Neural cell (in vitro differentiated cells): ENCODE results near the gene COIL. TPM values are rescaled to one million over a fixed set of nuclear protein-coding genes. Genes with fewer than 3 reads are reported as not detected.

Experiments used
- H2AFZ ChIP-seq: fragments of 200-600, 300-800 bp; sonication (generic), shearing (Covaris generic); 2 replicates; pipeline ENCODE4 v1.6.0; 2014; ENCODE audit warnings: low read depth, mild to moderate bottlenecking, antibody characterized with exemption, low read length, moderate library complexity
- H3F3A ChIP-seq: fragments of 200-600 bp; shearing (Covaris generic); 2 replicates; pipeline ENCODE4 v1.6.1; 2016; ENCODE audit warnings: mild to moderate bottlenecking, moderate library complexity, mixed read lengths, antibody characterized with exemption, low read length; ENCODE audit not compliant: insufficient read depth, poor library complexity, severe bottlenecking
- H3K27ac ChIP-seq: fragments of 200-600, 300-800 bp; sonication (generic), shearing (Covaris generic); 2 replicates; pipeline ENCODE4 v1.5.1; 2014; ENCODE audit warnings: mild to moderate bottlenecking, low read length, moderate library complexity
- H3K27me3 ChIP-seq: fragments of 300-800, 200-600 bp; sonication (generic), shearing (Covaris generic); 2 replicates; pipeline ENCODE4 v1.6.0; 2014; ENCODE audit warnings: mild to moderate bottlenecking, low read depth, low read length, moderate library complexity; ENCODE audit not compliant: insufficient read depth
- H3K36me3 ChIP-seq: fragments of 300-800, 200-600 bp; sonication (generic), shearing (Covaris generic); 2 replicates; pipeline ENCODE4 v1.5.1; 2014; ENCODE audit warnings: mild to moderate bottlenecking, antibody characterized with exemption, low read length, moderate library complexity; ENCODE audit not compliant: insufficient read depth
- H3K4me2 ChIP-seq: fragments of 300-800, 200-600 bp; sonication (generic), shearing (Covaris generic); 2 replicates; pipeline ENCODE4 v1.6.0; 2014; ENCODE audit warnings: mild to moderate bottlenecking, low read length
- H3K4me3 ChIP-seq: fragments of 300-800, 200-600 bp; sonication (generic), shearing (Covaris generic); 2 replicates; pipeline ENCODE4 v1.5.1; 2014; ENCODE audit warnings: mild to moderate bottlenecking, low read length, moderate library complexity
- H3K79me2 ChIP-seq: fragments of 200-600 bp; shearing (Covaris generic); replicated peaks from 2 replicates; pipeline ENCODE4 v1.6.0; 2014; ENCODE audit warnings: mild to moderate bottlenecking, low read length, moderate library complexity; ENCODE audit not compliant: insufficient read depth
- H3K9ac ChIP-seq: fragments of 300-800, 200-600 bp; sonication (generic), shearing (Covaris generic); 2 replicates; pipeline ENCODE4 v1.6.1; 2016; ENCODE audit warnings: mild to moderate bottlenecking, low read length, mixed read lengths
- H3K9me2 ChIP-seq: fragments of 200-600 bp; shearing (Covaris generic); 2 replicates; pipeline ENCODE4 v1.6.1; 2016; ENCODE audit warnings: mild to moderate bottlenecking, low read length, mixed read lengths; ENCODE audit not compliant: insufficient read depth
- H3K9me3 ChIP-seq: fragments of 200-600, 300-800 bp; sonication (generic), shearing (Covaris generic); 2 replicates; pipeline ENCODE4 v1.6.1; 2016; ENCODE audit warnings: mild to moderate bottlenecking, mixed run types, low read length, moderate library complexity, mixed read lengths
- H4K20me1 ChIP-seq: fragments of 200-600 bp; shearing (Covaris generic); 2 replicates; pipeline ENCODE4 v1.6.1; 2016; ENCODE audit warnings: mild to moderate bottlenecking, mixed run types; ENCODE audit not compliant: insufficient read depth
- EP300 ChIP-seq: fragments of 450-650 bp; conservative IDR thresholded peaks from 2 replicates; pipeline ENCODE4 v1.6.1; 2014; ENCODE audit warnings: antibody characterized with exemption, mild to moderate bottlenecking, moderate library complexity; ENCODE audit not compliant: poor library complexity, severe bottlenecking
- EZH2 ChIP-seq: fragments of 200-600, 300-800 bp; shearing (Covaris generic), sonication (generic); IDR thresholded peaks from 2 replicates; pipeline ENCODE4 v1.6.1; 2014; ENCODE audit warnings: antibody characterized with exemption, low read length, borderline replicate concordance, mild to moderate bottlenecking; ENCODE audit not compliant: insufficient read depth, poor library complexity, severe bottlenecking
- MXI1 ChIP-seq: fragments of 450-650 bp; conservative IDR thresholded peaks from 2 replicates; pipeline ENCODE4 v1.6.1; 2014; ENCODE audit warnings: antibody characterized with exemption, mild to moderate bottlenecking; ENCODE audit not compliant: poor library complexity, severe bottlenecking
- POLR2AphosphoS5 ChIP-seq: IDR thresholded peaks from 2 replicates; pipeline ENCODE4 v1.6.1; 2012
- RAD21 ChIP-seq: fragments of 450-650 bp; conservative IDR thresholded peaks from 2 replicates; pipeline ENCODE4 v1.6.1; 2014; ENCODE audit warnings: antibody characterized with exemption, mild to moderate bottlenecking, moderate library complexity
- SMC3 ChIP-seq: fragments of 450-650 bp; conservative IDR thresholded peaks from 2 replicates; pipeline ENCODE4 v1.6.1; 2014; ENCODE audit warnings: antibody characterized with exemption, mild to moderate bottlenecking, moderate library complexity; ENCODE audit not compliant: poor library complexity
- TAF1 ChIP-seq: IDR thresholded peaks from 2 replicates; pipeline ENCODE4 v1.6.1; 2012; ENCODE audit warnings: low read depth
- polyA plus RNA-seq: library from polyadenylated mRNA; depleted of rRNA; stranded (reverse); fragments of >200 nt; gene quantifications from 2 replicates; pipeline ENCODE4 v1.2.3, GENCODE V29; 2014
- TF ChIP-seq, protein P1 (sequence below): IDR thresholded peaks from 2 replicates; pipeline ENCODE4 v1.6.1; 2012; ENCODE audit warnings: borderline replicate concordance
- TF ChIP-seq, protein P2 (sequence below): fragments of 450-650 bp; IDR thresholded peaks from 2 replicates; pipeline ENCODE4 v1.5.1; 2014; ENCODE audit warnings: antibody characterized with exemption, mild to moderate bottlenecking, moderate library complexity; ENCODE audit not compliant: poor library complexity, severe bottlenecking

COIL gene
- polyA plus RNA-seq, 1 donor from 2014 or later: 39.1 TPM

DNA sequence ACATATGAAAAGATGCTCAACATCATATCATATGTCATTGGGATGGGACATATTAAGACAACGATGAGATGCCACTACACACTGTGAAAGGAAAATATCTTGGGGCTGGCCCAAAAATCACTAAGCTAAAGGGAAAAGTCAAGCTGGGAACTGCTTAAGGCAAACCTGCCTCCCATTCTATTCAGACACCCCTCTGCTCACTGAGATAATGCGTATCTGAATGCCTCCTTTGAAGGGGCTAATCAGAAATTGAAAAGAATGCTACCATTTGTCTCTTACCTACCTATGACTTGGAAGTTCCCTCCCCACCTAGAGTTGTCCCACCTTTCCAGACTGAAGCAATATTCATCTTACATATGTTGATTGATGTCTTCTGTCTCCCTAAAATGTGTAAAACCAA lies 35.8 kb downstream of the COIL start:
- Histone ChIP-seq H3K27ac (no peak overlapping the region), H3K9ac (no peak overlapping the region), H3K9me2 (no peaks in the 10 kb centered on the region), H3K79me2 (no peaks in the 10 kb centered on the region), H2AFZ (no peak overlapping the region), H3K4me2 (no peak overlapping the region), H3K36me3 (no peaks in the 10 kb centered on the region), H3K4me3 (no peak overlapping the region), H3K9me3 (no peaks in the 10 kb centered on the region), H3K27me3 (no peaks in the 10 kb centered on the region), H3F3A (no peaks in the 10 kb centered on the region), H4K20me1 (no peaks in the 10 kb centered on the region)
- TF ChIP-seq TAF1: no peak

DNA sequence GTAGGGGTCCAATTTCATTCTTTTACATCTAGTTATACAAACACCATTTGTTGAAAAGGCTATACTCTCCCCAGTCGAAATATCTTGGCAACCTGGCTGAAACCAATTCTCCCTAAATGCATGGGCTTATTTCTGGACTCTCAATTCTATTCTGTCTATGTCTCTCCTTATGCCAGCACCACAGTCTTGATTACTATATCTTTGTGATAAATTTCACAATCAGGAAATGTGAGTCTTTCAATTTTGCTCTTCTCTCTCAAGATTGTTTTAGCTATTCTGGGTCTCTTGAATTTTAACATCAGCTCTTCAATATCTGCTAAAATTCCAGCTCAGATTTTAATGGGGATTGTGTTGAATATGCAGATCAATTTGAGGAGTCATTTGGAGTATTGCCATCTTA lies 41.1 kb downstream of the COIL start:
- Histone ChIP-seq H3K27ac (no peak overlapping the region), H3K4me2 (no peak overlapping the region), H3F3A (no peaks in the 10 kb centered on the region), H3K9me2 (no peaks in the 10 kb centered on the region), H3K36me3 (no peaks in the 10 kb centered on the region), H3K27me3 (peaks cover 9% of the 10 kb centered on the region), H3K9me3 (no peaks in the 10 kb centered on the region), H2AFZ (no peak overlapping the region), H3K9ac (no peak overlapping the region), H4K20me1 (no peaks in the 10 kb centered on the region), H3K4me3 (no peak overlapping the region), H3K79me2 (no peaks in the 10 kb centered on the region)
- no peak for TF ChIP-seq RAD21
- no peak for TF ChIP-seq EZH2
- TF ChIP-seq EP300: no peak
- TF ChIP-seq, protein P1, sequence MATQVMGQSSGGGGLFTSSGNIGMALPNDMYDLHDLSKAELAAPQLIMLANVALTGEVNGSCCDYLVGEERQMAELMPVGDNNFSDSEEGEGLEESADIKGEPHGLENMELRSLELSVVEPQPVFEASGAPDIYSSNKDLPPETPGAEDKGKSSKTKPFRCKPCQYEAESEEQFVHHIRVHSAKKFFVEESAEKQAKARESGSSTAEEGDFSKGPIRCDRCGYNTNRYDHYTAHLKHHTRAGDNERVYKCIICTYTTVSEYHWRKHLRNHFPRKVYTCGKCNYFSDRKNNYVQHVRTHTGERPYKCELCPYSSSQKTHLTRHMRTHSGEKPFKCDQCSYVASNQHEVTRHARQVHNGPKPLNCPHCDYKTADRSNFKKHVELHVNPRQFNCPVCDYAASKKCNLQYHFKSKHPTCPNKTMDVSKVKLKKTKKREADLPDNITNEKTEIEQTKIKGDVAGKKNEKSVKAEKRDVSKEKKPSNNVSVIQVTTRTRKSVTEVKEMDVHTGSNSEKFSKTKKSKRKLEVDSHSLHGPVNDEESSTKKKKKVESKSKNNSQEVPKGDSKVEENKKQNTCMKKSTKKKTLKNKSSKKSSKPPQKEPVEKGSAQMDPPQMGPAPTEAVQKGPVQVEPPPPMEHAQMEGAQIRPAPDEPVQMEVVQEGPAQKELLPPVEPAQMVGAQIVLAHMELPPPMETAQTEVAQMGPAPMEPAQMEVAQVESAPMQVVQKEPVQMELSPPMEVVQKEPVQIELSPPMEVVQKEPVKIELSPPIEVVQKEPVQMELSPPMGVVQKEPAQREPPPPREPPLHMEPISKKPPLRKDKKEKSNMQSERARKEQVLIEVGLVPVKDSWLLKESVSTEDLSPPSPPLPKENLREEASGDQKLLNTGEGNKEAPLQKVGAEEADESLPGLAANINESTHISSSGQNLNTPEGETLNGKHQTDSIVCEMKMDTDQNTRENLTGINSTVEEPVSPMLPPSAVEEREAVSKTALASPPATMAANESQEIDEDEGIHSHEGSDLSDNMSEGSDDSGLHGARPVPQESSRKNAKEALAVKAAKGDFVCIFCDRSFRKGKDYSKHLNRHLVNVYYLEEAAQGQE: no peak

DNA sequence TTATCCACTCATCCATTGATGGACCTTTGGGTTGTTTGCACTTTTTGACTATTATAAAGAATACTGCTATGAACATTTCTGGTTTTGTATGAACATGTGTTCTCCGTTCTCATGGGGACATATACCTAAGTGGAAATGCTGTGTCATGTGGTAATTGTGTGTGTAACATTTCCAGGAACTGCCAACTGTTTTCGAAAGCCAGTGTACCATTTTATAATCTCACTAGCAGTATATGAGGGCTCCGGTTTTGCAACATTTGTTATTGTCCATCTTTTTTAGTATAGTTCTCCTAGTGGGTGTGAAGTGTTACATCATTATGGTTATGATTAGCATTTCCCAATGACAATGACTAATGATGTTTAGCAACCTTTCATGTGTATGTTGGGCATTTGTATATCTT lies 41.9 kb downstream of the COIL start:
- Histone ChIP-seq H3K4me2 (no peak overlapping the region), H3K4me3 (no peak overlapping the region), H3K9me2 (no peaks in the 10 kb centered on the region), H3K27ac (no peak overlapping the region), H3K36me3 (no peaks in the 10 kb centered on the region), H4K20me1 (no peaks in the 10 kb centered on the region), H2AFZ (no peak overlapping the region), H3K9me3 (no peaks in the 10 kb centered on the region), H3F3A (no peaks in the 10 kb centered on the region), H3K9ac (no peak overlapping the region), H3K79me2 (no peaks in the 10 kb centered on the region), H3K27me3 (peaks cover 17% of the 10 kb centered on the region)
- no peak for TF ChIP-seq EZH2
- TF ChIP-seq POLR2AphosphoS5: no peak
- TF ChIP-seq TAF1: no peak
- no peak for TF ChIP-seq EP300
- TF ChIP-seq, protein P2, sequence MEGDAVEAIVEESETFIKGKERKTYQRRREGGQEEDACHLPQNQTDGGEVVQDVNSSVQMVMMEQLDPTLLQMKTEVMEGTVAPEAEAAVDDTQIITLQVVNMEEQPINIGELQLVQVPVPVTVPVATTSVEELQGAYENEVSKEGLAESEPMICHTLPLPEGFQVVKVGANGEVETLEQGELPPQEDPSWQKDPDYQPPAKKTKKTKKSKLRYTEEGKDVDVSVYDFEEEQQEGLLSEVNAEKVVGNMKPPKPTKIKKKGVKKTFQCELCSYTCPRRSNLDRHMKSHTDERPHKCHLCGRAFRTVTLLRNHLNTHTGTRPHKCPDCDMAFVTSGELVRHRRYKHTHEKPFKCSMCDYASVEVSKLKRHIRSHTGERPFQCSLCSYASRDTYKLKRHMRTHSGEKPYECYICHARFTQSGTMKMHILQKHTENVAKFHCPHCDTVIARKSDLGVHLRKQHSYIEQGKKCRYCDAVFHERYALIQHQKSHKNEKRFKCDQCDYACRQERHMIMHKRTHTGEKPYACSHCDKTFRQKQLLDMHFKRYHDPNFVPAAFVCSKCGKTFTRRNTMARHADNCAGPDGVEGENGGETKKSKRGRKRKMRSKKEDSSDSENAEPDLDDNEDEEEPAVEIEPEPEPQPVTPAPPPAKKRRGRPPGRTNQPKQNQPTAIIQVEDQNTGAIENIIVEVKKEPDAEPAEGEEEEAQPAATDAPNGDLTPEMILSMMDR: no peak
- TF ChIP-seq SMC3: no peak
- no peak for TF ChIP-seq RAD21
- TF ChIP-seq MXI1: no peak
- TF ChIP-seq, protein P1: no peak
